22Rv1 (cell line): ENCODE data around the gene CAPS2.

Source experiments
- CTCF ChIP-seq: fragments of 450-650 bp; IDR thresholded peaks from 2 replicates; pipeline ENCODE4 v1.5.1; 2017; ENCODE audit warnings: mild to moderate bottlenecking
- ZFX ChIP-seq: fragments of 450-650 bp; IDR thresholded peaks from 2 replicates; pipeline ENCODE4 v1.6.1; 2017; ENCODE audit warnings: antibody characterized with exemption, borderline replicate concordance

GRCh38 chr12:75361408-75361807, 31.3 kb upstream of the CAPS2 start:
- TF ChIP-seq CTCF (no peak), ZFX (no peak)
